ENCODE measurements around the gene ZNF85. TPM values are rescaled to one million over a fixed set of nuclear protein-coding genes. Genes with fewer than 3 reads are reported as not detected.
A peak's percentile ranks its signal among the peaks of the same experiment; 100 is the strongest.

ZNF85 gene
- total RNA-seq, 1 donor from 2014 or later: 15.3 TPM

- TF ChIP-seq EZH2 (IDR thresholded peaks at IDR 0.05; ENCODE audit: insufficient read depth, low read length) (no peak), CTCF (IDR thresholded peaks at IDR 0.05; ENCODE audit: insufficient read depth, low read depth, low read length) (no peak)
- no peak overlapping the region for H3K27ac ChIP-seq (ENCODE audit: low read depth, low read length)
- Mint-ChIP-seq H3K4me1 (ENCODE audit: low read depth, unreplicated experiment) (no peaks in the 10 kb centered on the region), H3K4me3 (ENCODE audit: unreplicated experiment) (peak overlapping the region; percentile 93), H3K36me3 (ENCODE audit: low read depth, unreplicated experiment) (no peaks in the 10 kb centered on the region), H3K27me3 (ENCODE audit: low read depth, unreplicated experiment) (no peaks in the 10 kb centered on the region), H3K27ac (ENCODE audit: unreplicated experiment) (no peak overlapping the region), H3K9me3 (ENCODE audit: unreplicated experiment) (peaks cover 2% of the 10 kb centered on the region)
- H3K4me3 ChIP-seq (ENCODE audit: insufficient read depth, low read depth, low read length): peak overlapping the region; percentile 54
- no peaks in the 10 kb centered on the region for H3K36me3 ChIP-seq (ENCODE audit: insufficient read depth, low read length)
- H3K27me3 ChIP-seq (ENCODE audit: insufficient read depth, low read length): no peaks in the 10 kb centered on the region
- no peaks in the 10 kb centered on the region for H3K79me2 ChIP-seq (ENCODE audit: insufficient read depth, low read length)
- no peaks in the 10 kb centered on the region for H3K9me3 ChIP-seq (ENCODE audit: insufficient read depth, low read depth, low read length)
- H2AFZ ChIP-seq (ENCODE audit: low read depth, low read length): peak overlapping the region; percentile 96
- FAIRE-seq (no peak), DNase-seq (ENCODE audit: low read depth) (peak; percentile 83)
- no peak overlapping the region for H3K9ac ChIP-seq (ENCODE audit: low read length)
- H3K4me2 ChIP-seq (ENCODE audit: low read length): peak overlapping the region; percentile 87
- no peaks in the 10 kb centered on the region for H3K4me1 ChIP-seq (ENCODE audit: insufficient read depth, low read length)
- no peaks in the 10 kb centered on the region for H4K20me1 ChIP-seq (ENCODE audit: insufficient read depth, low read length)
Measured at GRCh38 chr19:20999731-21000352, 76.8 kb downstream of the ZNF85 start.

Other genes with a start within 250 kb of the ZNF85 start
- gene ZNF66, start 146.9 kb upstream of the ZNF85 start, total RNA-seq: 3.9 and 7.5 TPM in 2 replicates
- gene ZNF430, start 97.4 kb downstream of the ZNF85 start, total RNA-seq: 12.3 and 15.4 TPM in 2 replicates
- gene ZNF714, start 159.0 kb downstream of the ZNF85 start, total RNA-seq: 17.6 and 22.6 TPM in 2 replicates
- 22.7 and 29.4 TPM in 2 replicates for gene ZNF431, start 218.8 kb downstream of the ZNF85 start, total RNA-seq

All from astrocyte (in vitro differentiated cells and primary cell).